Stimulated activated naive CD4-positive, alpha-beta T cell (primary cell): Measurements from ENCODE around the gene NMUR1.

Experiments
- DNase-seq, 6 experiments: peaks; one replicate each; lab custom pipeline; 2025; lab: John Stamatoyannopoulos, UW

NMUR1 gene

GRCh38 chr2:231525248-231526163, 4.7 kb downstream of the NMUR1 start:
- DNase-seq, result no peak

GRCh38 chr2:231524477-231525247, 5.6 kb downstream of the NMUR1 start:
- no peak for DNase-seq

- DNase-seq, result no peak
These were observed 6.6 kb downstream of the NMUR1 start for GRCh38 chr2:231523451-231524285.

GRCh38 chr2:231522418-231523180, 7.6 kb downstream of the NMUR1 start:
- DNase-seq, result no peak

GRCh38 chr2:231521443-231521842, 8.8 kb downstream of the NMUR1 start:
- no peak for DNase-seq

GRCh38 chr2:231519975-231520555, 10.2 kb downstream of the NMUR1 start:
- no peak for DNase-seq

GRCh38 chr2:231518771-231519170, 11.5 kb downstream of the NMUR1 start:
- no peak for DNase-seq

GRCh38 chr2:231515603-231516002, 14.6 kb downstream of the NMUR1 start:
- no peak for DNase-seq

GRCh38 chr2:231514951-231515297, 15.3 kb downstream of the NMUR1 start:
- no peak for DNase-seq

- DNase-seq, result peak; percentile 95 to 99 (median 98)
These were observed 15.9 kb downstream of the NMUR1 start for GRCh38 chr2:231514225-231514950.

- no peak for DNase-seq
These were observed 16.5 kb downstream of the NMUR1 start for GRCh38 chr2:231513746-231514224.

- DNase-seq, result no peak
These were observed 18.0 kb downstream of the NMUR1 start for GRCh38 chr2:231512222-231512621.

- no peak for DNase-seq
These were observed 26.5 kb downstream of the NMUR1 start for GRCh38 chr2:231503766-231504165.

GRCh38 chr2:231502596-231502995, 27.6 kb downstream of the NMUR1 start:
- DNase-seq, result no peak

- no peak for DNase-seq
These were observed 32.6 kb downstream of the NMUR1 start for GRCh38 chr2:231497651-231498050.

GRCh38 chr2:231494669-231495068, 35.6 kb downstream of the NMUR1 start:
- no peak for DNase-seq

GRCh38 chr2:231490801-231491200, 39.4 kb downstream of the NMUR1 start:
- DNase-seq, result no peak

- DNase-seq, result no peak
These were observed 40.3 kb downstream of the NMUR1 start for GRCh38 chr2:231489990-231490389.

GRCh38 chr2:231488331-231488730, 41.9 kb downstream of the NMUR1 start:
- DNase-seq, result no peak
